Measurements from ENCODE around the gene RPTOR.
"Not testable (repeated sequence)": the region's sequence is repeated elsewhere in the genome, so short reads cannot be mapped to it uniquely, and the experiment has no call there.

Gene RPTOR

DNA sequence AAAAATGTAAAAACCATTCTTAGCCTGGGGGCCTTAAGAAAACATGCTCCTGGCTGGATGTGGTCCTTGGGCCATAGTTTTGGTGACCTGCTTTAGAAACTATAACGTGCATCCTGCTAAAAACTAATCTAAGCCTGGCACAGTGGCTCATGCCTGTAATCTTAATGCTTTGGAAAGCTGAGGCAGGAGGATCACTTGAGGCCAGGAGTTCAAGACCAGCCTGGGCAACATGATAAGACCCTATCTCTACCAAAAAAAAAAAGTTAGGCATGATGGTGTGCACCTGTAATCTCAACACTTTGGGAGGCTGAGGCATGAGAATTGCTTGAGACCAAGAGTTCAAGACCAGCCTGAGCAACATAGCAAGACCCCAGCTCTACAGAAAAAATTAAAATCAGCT, 263.2 kb downstream of the RPTOR start:
- no peak for FAIRE-seq

DNA sequence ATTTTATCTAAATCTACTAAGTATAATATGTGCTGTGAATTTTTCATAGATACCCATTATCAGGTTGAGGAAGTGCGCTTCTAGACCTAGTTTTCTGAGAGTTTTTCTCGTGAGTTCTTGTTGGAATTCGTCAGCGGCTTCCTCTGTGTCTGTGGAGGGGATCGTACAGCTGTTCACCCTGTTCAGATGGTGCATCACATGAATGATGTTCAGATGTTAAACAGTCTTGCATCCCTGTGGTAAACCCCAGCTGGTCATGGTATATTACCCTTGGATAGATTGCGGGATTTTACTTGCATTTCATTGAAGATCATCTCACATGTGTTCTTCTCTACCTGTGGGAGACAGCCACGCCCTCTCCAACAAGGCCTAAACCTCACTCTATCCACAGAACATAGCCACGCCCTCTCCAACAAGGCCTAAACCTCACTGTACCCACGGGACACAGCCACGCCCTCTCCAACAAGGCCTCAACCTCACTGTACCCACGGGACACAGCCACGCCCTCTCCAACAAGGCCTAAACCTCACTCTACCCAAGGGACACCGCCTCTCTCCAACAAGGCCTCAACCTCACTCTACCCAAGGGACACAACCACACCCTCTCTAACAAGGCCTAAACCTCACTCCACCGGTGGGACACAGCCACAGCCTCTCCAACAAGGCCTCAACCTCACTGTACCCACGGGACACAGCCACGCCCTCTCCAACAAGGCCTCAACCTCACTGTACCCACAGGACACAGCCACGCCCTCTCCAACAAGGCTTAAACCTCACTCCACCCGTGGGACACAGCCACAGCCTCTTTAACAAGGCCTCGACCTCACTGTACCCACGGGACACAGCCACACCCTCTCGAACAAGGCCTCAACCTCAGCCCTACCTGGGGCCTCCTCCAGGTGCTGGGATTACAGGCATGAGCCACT, 266.8 kb downstream of the RPTOR start:
- FAIRE-seq, result no peak

DNA sequence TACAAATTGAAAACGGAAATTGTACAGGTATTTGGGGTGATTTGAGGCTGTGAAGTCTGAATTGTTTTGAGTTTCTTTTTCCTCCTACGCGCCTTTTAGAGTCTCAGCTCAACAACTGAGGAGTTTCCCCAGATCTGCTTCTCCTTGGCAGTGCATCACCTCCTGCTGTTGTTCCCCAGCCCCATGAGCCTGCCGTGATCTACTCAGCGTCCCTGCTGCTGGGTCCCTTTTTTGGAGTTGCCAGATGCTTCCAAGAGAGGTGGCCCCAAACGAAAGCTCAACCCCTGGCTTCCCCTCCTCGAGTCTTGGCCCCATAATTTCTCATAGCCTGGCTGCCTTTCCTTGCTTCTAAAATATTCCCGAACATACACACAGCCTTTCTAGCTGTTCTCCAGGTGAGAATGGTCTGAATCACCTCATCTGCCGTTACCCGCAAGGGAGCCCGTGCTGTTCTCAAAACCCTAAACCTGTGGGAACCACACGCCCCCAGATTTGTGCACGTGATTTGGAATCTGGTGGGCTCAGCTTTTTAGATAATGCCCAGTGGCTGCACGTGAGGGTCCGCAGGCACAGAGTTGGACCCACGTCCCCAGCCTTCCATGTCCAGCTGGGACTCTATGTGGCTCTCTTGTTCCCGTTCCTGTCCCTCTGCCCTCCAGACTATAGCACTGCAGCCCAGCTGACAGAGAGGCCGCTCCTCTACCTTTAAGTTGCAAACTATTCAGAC, 267.9 kb downstream of the RPTOR start:
- FAIRE-seq, result no peak

DNA sequence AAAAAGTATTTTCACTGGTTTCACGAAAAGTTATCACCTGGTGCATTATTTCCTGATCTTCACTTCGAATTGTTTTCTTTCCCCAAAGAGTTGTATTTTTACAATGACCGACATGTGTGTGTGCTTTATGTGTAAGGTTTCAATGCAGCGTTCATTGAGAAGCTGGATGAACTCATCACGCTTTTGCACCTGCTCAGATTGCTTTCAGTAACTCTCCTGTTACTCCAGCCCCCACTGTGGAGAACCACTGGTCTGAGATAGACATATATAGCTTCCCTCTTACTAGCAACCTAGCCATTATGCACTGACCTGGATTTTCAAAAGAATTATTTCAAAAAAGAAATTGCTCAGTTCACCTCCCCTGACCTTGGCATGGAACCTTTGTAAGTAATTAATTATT, 268.7 kb downstream of the RPTOR start:
- no peak for FAIRE-seq

DNA sequence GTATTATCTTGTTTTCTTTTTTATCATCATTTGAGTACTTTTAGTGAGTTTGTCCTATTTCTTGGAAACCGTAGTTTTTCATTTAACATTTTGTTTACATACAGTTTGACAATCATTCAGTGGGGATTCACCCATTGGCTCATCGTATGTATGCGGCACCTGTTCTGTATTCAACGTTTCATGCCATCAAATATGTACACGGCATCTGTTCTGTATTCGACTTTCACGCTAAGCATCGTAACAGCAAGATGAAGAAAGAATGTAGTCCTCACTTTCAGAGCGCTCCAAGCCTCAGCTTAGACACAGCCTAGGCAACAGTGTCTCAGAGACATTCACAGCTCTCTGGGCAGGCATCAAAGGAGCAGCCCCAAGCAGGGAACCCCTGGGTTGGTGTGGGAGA, 269.9 kb downstream of the RPTOR start:
- FAIRE-seq, result no peak

DNA sequence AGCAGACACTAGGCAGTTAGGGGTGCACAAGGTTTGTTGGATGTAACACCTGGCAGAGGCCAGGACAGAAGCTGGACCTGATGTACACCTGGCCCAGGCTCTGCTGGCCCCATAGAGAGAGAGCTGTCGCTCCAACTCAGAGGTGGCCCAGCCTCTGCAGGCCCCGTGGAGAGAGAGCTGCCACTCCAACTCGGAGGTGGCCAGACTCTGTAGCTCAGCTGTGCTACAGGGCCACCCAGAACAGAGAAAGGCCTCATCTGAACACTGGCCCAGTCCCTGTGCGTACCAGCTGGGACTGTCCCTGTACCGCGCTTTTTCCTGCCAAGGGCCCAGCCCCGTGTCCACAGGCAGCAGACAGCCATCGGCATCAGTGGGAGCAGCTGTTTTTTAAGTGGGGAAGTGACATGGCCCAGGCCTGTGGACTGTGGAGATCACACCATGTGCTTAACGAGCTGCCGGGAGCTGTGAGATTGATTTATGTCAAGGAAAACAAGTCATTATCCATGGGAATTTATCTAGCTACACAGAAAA, 270.6 kb downstream of the RPTOR start:
- no peak for FAIRE-seq

DNA sequence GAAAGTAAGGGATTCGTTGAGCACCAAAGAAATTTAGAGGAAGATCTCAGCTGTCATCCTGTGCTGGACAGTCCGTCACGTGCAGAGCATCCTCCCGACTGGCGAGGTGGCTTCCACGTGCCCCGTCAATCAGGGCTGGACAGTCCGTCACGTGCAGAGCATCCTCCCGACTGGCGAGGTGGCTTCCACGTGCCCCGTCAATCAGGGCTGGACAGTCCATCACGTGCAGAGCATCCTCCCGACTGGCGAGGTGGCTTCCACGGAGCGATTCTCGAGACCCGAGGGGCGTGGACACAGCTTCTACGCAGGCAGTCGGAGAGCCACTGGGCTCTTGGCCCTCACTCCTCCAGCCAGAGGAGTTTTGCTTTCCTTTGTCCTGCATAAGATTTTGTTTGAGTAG, 271.1 kb downstream of the RPTOR start:
- not testable (repeated sequence) for FAIRE-seq

DNA sequence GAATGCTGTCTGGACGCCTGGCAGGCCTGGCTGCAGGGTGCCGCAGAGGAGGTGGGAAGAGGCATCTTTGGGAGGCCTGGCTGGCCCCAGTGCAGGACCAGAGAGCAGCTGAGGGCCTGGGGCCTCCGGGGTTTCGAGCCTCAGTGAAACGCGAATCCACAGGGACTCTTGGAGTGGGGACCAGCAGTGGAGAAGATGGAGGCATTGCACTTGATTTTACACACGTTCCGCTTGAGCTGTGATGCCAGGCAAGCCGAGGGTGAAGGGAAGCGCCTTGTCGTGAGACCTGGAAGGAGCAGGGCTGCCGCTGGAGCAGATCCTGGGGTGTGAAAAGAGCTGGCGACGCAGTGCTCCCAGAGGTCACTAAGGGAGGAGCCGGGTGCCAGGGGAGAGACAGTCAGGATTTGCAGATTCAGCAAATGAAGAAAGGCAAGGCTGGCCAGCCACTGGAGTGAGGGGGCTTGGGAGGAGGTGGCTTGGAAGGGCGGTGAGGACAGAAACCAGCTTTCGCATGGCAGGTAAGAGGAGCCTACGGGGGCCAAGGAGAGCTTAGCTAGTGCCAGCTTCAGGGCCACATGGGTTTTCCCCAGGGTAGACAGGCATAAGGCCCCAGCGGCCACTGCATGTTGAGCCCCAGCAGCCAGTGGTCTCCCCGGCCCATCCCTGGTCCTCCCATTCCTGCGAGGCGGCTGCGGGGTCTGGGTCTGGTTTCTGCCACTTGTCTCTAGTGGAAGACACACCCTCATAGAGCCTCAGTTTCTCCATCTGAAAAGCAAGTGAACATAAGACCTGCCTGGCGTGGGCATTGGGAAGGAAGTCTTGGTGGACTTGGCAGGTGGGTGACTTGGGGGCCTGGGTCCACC, 271.8 kb downstream of the RPTOR start:
- FAIRE-seq, result no peak

DNA sequence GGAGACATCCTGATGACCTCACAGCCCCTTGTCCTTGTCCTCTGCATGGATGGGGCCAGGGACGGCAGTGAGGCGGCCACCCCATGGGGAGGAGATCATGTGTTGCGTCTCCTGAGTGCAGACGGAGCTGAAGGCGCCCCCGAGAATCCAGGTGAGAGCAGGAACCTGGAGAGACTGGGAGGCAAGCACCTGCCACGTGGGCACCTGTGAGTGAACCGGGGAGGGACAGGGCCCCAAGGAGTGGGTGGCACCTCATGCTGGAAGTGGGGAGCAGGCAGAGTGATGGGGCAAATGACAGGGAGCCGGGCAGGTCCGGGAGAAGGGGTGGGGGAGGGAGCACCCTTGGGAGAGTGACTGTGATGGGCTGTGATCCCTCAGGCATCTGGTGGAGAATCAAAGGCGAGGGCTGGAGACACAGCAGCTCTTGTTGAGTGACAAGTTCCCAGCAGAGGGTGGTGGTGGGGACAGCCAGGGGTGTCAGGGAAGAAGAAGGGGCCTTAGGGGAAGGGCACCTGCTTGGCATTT, 272.7 kb downstream of the RPTOR start:
- FAIRE-seq, result no peak

DNA sequence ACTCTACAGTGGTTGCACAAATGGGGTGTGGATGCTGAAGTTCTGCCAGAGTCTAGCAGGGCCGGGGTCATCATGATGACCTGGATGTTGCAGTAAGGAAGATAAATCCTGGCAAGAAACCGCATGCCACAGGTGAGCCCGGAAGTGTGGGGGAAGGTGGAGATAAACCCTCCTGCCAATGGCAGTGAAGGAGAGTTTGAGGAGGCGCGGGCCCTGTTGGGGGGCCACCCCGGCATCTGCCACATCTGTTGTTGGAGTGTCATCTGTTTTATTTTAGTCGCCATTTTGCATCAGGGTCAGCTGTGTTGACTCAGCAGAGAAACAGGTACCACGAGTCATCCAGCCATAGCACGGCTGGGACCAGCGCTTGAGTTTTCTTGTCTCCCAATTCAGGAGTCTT, 273.2 kb downstream of the RPTOR start:
- no peak for FAIRE-seq

DNA sequence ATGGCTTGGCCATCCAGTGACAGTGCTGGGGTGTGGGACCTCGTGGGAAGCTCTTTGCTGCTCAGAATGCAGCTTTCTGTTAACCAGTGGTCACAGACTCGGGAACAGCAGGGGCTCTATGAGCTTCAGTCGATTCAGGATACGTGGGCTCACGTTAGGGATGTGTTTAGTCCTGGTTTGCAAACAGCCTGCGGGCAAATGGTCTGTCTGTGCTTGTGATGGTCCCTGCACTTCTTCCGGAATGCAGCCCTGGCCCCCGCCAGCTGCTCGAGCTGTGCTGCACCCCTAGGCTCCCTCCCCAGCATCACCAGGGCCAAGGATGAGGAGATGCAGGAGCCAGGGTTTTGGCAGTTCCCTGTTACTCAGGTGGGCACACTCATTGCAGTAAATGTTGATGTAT, 274.2 kb downstream of the RPTOR start:
- no peak for FAIRE-seq

DNA sequence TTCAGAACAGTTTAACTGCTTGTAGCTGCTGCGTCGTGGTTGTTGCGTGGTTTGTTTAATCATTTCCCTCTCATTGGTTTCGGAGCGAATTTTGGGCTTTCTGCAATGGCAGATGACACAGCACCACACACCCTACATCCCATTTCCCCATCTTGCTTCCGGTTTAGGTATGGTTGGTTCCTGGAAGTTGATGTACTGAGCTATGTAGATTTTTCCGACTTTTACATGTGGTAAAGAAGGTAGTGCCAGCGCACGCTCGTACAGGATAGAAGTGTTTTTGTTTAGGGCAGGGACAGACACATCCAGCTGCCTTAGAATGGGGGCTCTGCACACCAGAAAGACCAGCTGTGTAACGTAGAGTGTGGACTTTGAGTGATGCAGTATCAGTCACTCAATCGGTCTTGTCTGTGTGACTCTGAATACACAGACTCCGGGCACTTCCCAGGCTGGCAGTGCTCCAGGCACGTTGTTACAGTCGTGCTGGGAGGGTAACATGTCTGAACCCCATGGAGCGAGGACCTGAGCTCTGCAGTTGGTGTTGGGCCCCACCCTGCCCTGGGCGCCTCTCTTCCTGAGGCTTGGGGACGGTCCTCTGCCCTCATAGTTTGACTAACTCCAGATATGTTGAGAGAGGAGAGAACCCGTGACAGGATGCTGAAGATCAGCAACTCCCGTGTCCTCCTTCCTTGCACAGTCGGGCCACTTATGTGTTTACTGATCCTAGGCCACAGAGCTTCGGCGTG, 275.0 kb downstream of the RPTOR start:
- no peak for FAIRE-seq

DNA sequence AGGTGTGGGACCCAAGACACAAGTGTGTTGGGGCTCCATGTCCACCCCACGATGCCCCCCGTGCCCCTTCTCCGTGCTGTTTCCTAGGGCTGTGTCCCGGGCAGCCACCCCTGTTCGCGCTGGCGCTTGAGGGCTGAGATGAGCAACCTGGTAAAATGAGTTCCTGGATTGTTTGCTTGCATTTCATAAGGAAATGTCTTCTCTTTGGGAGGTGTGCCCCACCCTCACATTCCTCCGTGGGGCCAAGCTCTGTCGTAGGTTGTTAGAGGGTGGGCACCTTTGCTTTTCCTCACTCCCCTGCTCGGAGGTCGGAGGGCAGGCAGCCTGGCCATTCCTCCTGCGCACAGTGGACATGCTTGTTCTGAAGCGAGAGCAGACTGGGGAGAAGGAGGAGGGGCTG, 275.7 kb downstream of the RPTOR start:
- no peak for FAIRE-seq

DNA sequence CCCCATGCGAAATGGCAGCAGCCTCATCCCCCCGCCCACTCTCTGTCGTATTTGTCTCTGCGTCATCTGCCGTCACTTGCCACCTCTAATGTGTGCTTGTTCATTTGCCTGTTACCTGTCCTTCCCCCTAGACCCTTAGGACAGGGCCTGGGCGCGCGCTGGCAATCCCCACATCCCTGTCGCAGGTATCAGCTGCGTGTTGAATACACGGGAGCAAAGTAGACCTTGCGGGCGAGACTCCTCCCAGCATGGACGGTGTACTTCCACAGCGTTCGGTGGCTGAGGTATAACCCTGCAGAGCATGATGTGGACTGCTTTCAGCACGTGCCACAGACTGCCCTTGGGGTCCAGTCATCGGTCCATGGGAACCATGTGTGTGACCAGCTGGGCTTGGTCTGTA, 276.9 kb downstream of the RPTOR start:
- FAIRE-seq, result no peak

DNA sequence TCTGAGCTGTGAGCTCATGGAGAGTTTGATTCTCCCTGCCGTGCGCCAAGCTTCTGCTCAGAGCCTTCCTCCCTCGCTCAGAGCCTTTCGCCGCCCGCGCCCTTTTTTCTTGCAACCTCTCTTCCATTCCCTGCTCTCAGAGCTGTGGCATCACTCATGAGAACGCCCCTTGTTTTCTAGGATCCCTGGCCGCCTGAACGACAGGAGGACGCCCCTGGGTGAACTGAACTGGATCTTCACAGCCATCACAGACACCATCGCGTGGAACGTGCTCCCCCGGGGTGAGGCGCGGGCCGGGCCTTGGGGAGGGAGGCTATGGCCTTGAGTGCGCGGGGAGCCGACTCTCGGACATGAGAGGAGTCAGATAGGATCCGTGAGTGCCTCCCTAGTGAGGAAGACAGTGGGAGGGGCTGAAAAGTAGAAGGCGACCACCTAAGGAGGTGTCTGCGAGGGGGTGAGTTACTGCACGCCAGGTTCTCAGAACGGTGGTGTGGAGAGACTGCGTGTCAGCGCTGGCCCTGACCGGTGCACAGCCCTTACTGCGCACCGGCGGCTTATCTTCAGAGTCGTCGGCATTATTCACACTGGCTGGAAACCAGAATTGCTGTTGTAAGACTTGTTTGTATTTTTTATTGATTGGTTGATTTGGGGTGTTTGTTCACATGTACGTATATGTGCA, 277.5 kb downstream of the RPTOR start:
- FAIRE-seq, result no peak

DNA sequence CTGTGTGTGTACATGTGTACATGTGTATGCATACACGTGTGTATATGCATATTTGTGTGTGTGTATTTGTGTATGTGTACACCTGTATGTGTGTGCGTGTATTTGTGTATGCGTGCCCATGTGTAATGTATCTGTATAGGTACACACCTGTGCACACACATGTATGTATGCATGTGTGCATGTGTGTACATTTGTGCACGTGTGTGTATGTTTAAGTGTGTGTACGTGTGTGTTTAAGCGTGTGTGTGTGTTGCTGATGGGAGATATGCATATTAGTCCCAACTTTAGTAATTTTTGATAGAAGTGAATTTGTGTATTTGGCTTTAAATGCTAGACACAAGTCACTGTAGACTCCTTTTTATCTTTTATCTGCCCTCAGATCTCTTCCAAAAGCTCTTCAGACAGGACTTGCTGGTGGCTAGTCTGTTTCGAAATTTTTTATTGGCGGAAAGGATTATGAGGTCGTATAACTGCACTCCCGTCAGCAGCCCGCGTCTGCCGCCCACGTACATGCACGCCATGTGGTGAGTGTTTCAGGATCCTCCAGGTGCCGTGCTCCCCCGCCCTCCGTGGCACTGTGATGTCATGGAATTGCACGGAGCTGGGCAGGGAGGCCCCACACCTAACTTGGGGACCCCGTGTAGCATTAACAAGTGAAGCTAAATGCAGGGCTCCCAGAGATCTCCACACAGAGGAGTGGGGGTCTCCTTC, 278.2 kb downstream of the RPTOR start:
- no peak for FAIRE-seq

DNA sequence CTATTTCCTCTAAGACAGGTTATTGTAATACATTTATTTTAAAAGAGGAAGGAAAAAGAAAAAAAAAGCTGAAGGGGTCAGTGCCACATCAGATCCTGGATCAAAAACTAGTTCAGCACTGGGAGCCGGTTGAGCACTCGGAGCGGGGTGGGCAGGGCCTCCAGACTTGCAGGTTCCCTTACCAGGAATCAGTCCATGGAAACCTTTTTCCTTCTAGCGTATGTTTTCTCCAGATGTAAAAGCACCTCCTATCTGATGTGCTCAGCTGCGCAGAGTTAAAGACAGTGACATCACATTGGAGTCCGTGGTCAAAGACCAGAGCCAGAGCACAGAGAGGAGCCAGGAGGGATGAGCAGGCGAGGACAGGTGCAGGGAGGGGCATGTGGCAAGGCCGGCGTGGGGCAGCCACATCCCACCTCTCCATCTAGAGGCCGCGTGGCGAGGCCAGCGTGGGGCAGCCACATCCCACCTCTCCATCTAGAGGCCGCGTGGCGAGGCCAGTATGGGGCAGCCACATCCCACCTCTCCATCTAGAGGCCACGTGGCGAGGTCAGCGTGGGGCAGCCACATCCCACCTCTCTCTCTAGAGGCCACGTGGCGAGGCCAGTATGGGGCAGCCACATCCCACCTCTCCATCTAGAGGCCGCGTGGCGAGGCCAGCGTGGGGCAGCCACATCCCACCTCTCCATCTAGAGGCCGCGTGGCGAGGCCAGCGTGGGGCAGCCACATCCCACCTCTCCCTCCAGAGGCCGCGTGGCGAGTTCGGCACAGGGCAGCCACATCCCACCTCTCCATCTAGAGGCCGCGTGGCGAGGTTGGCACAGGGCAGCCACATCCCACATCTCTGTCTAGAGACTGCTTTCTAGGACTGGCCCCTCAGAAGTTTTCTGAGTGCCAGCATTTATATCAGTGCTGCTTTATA, 280.2 kb downstream of the RPTOR start:
- no peak for FAIRE-seq

DNA sequence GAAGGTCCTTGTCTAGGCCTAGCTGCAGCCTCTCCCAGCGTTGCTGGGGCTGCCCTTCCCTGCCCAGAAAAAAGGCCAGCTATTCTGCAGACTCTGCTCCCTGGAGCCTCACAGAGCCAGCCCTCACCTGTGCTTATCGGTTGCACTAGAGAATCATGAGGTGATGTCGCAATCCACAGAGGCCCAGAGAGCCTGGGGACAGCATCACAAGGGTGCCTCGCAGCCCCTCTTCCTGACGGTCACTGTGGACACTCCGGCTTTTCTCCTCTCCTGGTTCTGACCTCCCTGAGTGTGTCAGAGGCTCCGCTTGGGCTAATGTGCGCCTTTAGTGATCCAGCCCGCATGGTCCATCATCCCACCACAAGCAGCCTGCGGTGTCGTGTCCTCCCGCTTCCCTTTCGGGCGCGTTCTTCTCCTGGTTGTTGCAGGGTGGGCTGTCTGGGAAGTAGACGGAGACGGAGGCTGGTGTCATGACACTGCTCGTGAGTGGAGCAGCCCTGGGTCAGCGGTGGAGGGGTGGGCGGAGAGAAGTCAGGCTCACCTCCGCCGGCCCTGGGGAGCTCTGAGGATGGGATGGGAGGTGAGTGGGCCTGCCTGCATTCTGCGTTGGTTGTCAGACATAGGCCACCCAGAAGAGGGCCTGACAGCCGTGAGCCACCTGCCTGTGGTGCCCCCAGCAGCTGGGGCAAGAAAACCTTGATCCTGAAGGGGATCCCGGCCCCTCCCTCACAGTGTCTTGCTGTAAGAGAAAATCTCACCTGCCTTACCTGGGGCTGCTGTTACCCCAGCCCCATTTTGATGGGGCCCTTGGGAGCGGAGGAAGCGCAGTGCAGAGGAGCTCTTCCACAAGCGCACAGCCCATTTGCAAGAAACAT, 281.1 kb downstream of the RPTOR start:
- FAIRE-seq, result no peak
